ENCODE measurements around the gene COX8A. TPM values are rescaled to one million over a fixed set of nuclear protein-coding genes. Genes with fewer than 3 reads are reported as not detected.

Gene COX8A
- total RNA-seq, 4 donors from 2014 or later = 317 to 650 (median 402) TPM

GRCh38 chr11:63979426-63979825 is 5.0 kb downstream of the COX8A start:
- 70 to 80% methylated on average over 1 to 2 of the region's 5 CpGs for WGBS, 2 donors (ENCODE audit: low coverage in 1 of 2)
- Histone ChIP-seq H3K27ac (peak overlapping the region in 1 of 4 donors; percentile 48), H3K36me3 (peaks cover 0 to 21% of the 10 kb centered on the region in 2 donors), H3K9me3 (no peaks in the 10 kb centered on the region), H3K27me3 (no peaks in the 10 kb centered on the region), H3K4me3 (no peak overlapping the region), H3K4me1 (peaks cover 0 to 47% (median 23%) of the 10 kb centered on the region in 3 donors)
- no peak for TF ChIP-seq POLR2AphosphoS5 (IDR thresholded peaks at IDR 0.05)
- TF ChIP-seq CTCF (IDR thresholded peaks at IDR 0.05) = no peak
- no peak for TF ChIP-seq POLR2A (IDR thresholded peaks at IDR 0.05)
- no peak for TF ChIP-seq EP300 (IDR thresholded peaks at IDR 0.05)
- ATAC-seq = no peak

- peak overlapping the region; percentile 81 to 94 for H3K4me3 ChIP-seq
- ATAC-seq = no peak
- peaks cover 0 to 31% of the 10 kb centered on the region in 2 donors for H3K36me3 ChIP-seq
- no peaks in the 10 kb centered on the region for H3K27me3 ChIP-seq
- 7% methylated on average over 3 of the region's 18 CpGs; no CpG with 5 or more reads in 1 of the 2 donors for WGBS, 2 donors (ENCODE audit: low coverage in 1 of 2)
- H3K9me3 ChIP-seq = no peaks in the 10 kb centered on the region
- peaks cover 0 to 33% (median 10%) of the 10 kb centered on the region in 3 donors for H3K4me1 ChIP-seq
- TF ChIP-seq POLR2AphosphoS5 (IDR thresholded peaks at IDR 0.05) (no peak), EP300 (IDR thresholded peaks at IDR 0.05) (no peak), POLR2A (IDR thresholded peaks at IDR 0.05) (no peak), CTCF (IDR thresholded peaks at IDR 0.05) (no peak)
- H3K27ac ChIP-seq = peak overlapping the region in 3 of 4 donors; percentile 88 to 89 (median 88)
Measured at GRCh38 chr11:63985812-63986155, 11.4 kb downstream of the COX8A start.

- H3K27ac ChIP-seq = peak within 1 kb of the TSS; percentile 39 to 89 (median 88)
- WGBS, 2 donors (ENCODE audit: low coverage in 1 of 2) = 0 to 3% methylated on average over 11 to 24 of the region's 63 CpGs
- peak; percentile 95 for ATAC-seq
- H3K9me3 ChIP-seq = no peaks in the 10 kb centered on the region
- H3K36me3 ChIP-seq = peaks cover 0 to 37% of the 10 kb centered on the region in 2 donors
- H3K4me1 ChIP-seq = peaks cover 0 to 33% (median 10%) of the 10 kb centered on the region in 3 donors
- H3K4me3 ChIP-seq = peak within 1 kb of the TSS; percentile 81 to 94
- H3K27me3 ChIP-seq = no peaks in the 10 kb centered on the region
- TF ChIP-seq POLR2A (IDR thresholded peaks at IDR 0.05) = peak; percentile 46 to 54
- TF ChIP-seq CTCF (IDR thresholded peaks at IDR 0.05) = no peak
- peak; percentile 59 for TF ChIP-seq POLR2AphosphoS5 (IDR thresholded peaks at IDR 0.05)
Measured at GRCh38 chr11:63986156-63986931, 11.9 kb downstream of the COX8A start, which contains the start of gene OTUB1. TSS of gene OTUB1 (plus strand) at chr11:63986438. CDS start at chr11:63986457, 19 bp downstream.

GRCh38 chr11:63986932-63987513 is 12.6 kb downstream of the COX8A start:
- H3K36me3 ChIP-seq = peaks cover 0 to 43% of the 10 kb centered on the region in 2 donors
- ATAC-seq = no peak
- peaks cover 0 to 33% (median 10%) of the 10 kb centered on the region in 3 donors for H3K4me1 ChIP-seq
- H3K9me3 ChIP-seq = no peaks in the 10 kb centered on the region
- H3K27me3 ChIP-seq = no peaks in the 10 kb centered on the region
- no peak for TF ChIP-seq CTCF (IDR thresholded peaks at IDR 0.05)
- H3K27ac ChIP-seq = peak overlapping the region in 3 of 4 donors; percentile 88 to 89 (median 88)
- WGBS, 2 donors (ENCODE audit: low coverage in 1 of 2) = 20 to 54% methylated on average over 4 to 9 of the region's 25 CpGs
- H3K4me3 ChIP-seq = peak overlapping the region; percentile 81 to 94

Measured in gastroesophageal sphincter (tissue), 4 donors.